ENCODE measurements around the gene POLN.

POLN gene

GRCh38 chr4:2075171-2075986 is 166.5 kb downstream of the POLN start:
- peaks cover 41% of the 10 kb centered on the region for H3K4me1 ChIP-seq (ENCODE audit: insufficient read depth, low read length)
- H3K9me3 ChIP-seq (ENCODE audit: low read length), result no peaks in the 10 kb centered on the region
- H3K36me3 ChIP-seq (ENCODE audit: insufficient read depth, low read length), result no peaks in the 10 kb centered on the region
- H3K4me3 ChIP-seq (ENCODE audit: low read length), result no peak overlapping the region
- H2AFZ ChIP-seq (ENCODE audit: low read depth, low read length), result no peak overlapping the region
- H3K27me3 ChIP-seq (ENCODE audit: insufficient read depth, low read length), result no peaks in the 10 kb centered on the region

GRCh38 chr4:2074588-2074987 is 167.3 kb downstream of the POLN start:
- H2AFZ ChIP-seq (ENCODE audit: low read depth, low read length), result no peak overlapping the region
- H3K27me3 ChIP-seq (ENCODE audit: insufficient read depth, low read length), result no peaks in the 10 kb centered on the region
- H3K9me3 ChIP-seq (ENCODE audit: low read length), result no peaks in the 10 kb centered on the region
- H3K36me3 ChIP-seq (ENCODE audit: insufficient read depth, low read length), result no peaks in the 10 kb centered on the region
- H3K4me1 ChIP-seq (ENCODE audit: insufficient read depth, low read length), result peaks cover 45% of the 10 kb centered on the region
- H3K4me3 ChIP-seq (ENCODE audit: low read length), result no peak overlapping the region

GRCh38 chr4:2073808-2074481 is 168.0 kb downstream of the POLN start:
- H3K4me3 ChIP-seq (ENCODE audit: low read length), result no peak overlapping the region
- H3K4me1 ChIP-seq (ENCODE audit: insufficient read depth, low read length), result peaks cover 45% of the 10 kb centered on the region
- no peaks in the 10 kb centered on the region for H3K27me3 ChIP-seq (ENCODE audit: insufficient read depth, low read length)
- no peak overlapping the region for H2AFZ ChIP-seq (ENCODE audit: low read depth, low read length)
- no peaks in the 10 kb centered on the region for H3K36me3 ChIP-seq (ENCODE audit: insufficient read depth, low read length)
- H3K9me3 ChIP-seq (ENCODE audit: low read length), result no peaks in the 10 kb centered on the region

GRCh38 chr4:2072971-2073807 is 168.7 kb downstream of the POLN start:
- no peaks in the 10 kb centered on the region for H3K36me3 ChIP-seq (ENCODE audit: insufficient read depth, low read length)
- no peak overlapping the region for H2AFZ ChIP-seq (ENCODE audit: low read depth, low read length)
- H3K4me1 ChIP-seq (ENCODE audit: insufficient read depth, low read length), result peaks cover 49% of the 10 kb centered on the region
- H3K4me3 ChIP-seq (ENCODE audit: low read length), result no peak overlapping the region
- no peaks in the 10 kb centered on the region for H3K27me3 ChIP-seq (ENCODE audit: insufficient read depth, low read length)
- H3K9me3 ChIP-seq (ENCODE audit: low read length), result no peaks in the 10 kb centered on the region

GRCh38 chr4:2071912-2072867 is 169.7 kb downstream of the POLN start:
- no peaks in the 10 kb centered on the region for H3K9me3 ChIP-seq (ENCODE audit: low read length)
- H3K36me3 ChIP-seq (ENCODE audit: insufficient read depth, low read length), result no peaks in the 10 kb centered on the region
- H3K4me3 ChIP-seq (ENCODE audit: low read length), result no peak overlapping the region
- H3K4me1 ChIP-seq (ENCODE audit: insufficient read depth, low read length), result peaks cover 49% of the 10 kb centered on the region
- no peaks in the 10 kb centered on the region for H3K27me3 ChIP-seq (ENCODE audit: insufficient read depth, low read length)
- no peak overlapping the region for H2AFZ ChIP-seq (ENCODE audit: low read depth, low read length)

GRCh38 chr4:2071252-2071911 is 170.5 kb downstream of the POLN start:
- no peaks in the 10 kb centered on the region for H3K27me3 ChIP-seq (ENCODE audit: insufficient read depth, low read length)
- peaks cover 49% of the 10 kb centered on the region for H3K4me1 ChIP-seq (ENCODE audit: insufficient read depth, low read length)
- H3K9me3 ChIP-seq (ENCODE audit: low read length), result no peaks in the 10 kb centered on the region
- H3K36me3 ChIP-seq (ENCODE audit: insufficient read depth, low read length), result no peaks in the 10 kb centered on the region
- no peak overlapping the region for H3K4me3 ChIP-seq (ENCODE audit: low read length)
- no peak overlapping the region for H2AFZ ChIP-seq (ENCODE audit: low read depth, low read length)

- H3K4me1 ChIP-seq (ENCODE audit: insufficient read depth, low read length), result peaks cover 49% of the 10 kb centered on the region
- no peaks in the 10 kb centered on the region for H3K27me3 ChIP-seq (ENCODE audit: insufficient read depth, low read length)
Observed at GRCh38 chr4:2070421-2071251, 171.3 kb downstream of the POLN start.

GRCh38 chr4:2069986-2070385 is 171.9 kb downstream of the POLN start:
- Histone ChIP-seq H3K27me3 (ENCODE audit: insufficient read depth, low read length) (no peaks in the 10 kb centered on the region), H3K4me1 (ENCODE audit: insufficient read depth, low read length) (peaks cover 49% of the 10 kb centered on the region), H3K9me3 (ENCODE audit: low read length) (no peaks in the 10 kb centered on the region), H3K4me3 (ENCODE audit: low read length) (no peak overlapping the region), H3K36me3 (ENCODE audit: insufficient read depth, low read length) (no peaks in the 10 kb centered on the region), H2AFZ (ENCODE audit: low read depth, low read length) (no peak overlapping the region)

More at GRCh38 chr4:2070421-2071251, 171.3 kb downstream of the POLN start:
- H3K9me3 ChIP-seq (ENCODE audit: low read length), result no peaks in the 10 kb centered on the region
- no peak overlapping the region for H3K4me3 ChIP-seq (ENCODE audit: low read length)
- H3K36me3 ChIP-seq (ENCODE audit: insufficient read depth, low read length), result no peaks in the 10 kb centered on the region
- H2AFZ ChIP-seq (ENCODE audit: low read depth, low read length), result no peak overlapping the region

- Histone ChIP-seq H3K4me1 (ENCODE audit: insufficient read depth, low read length) (peaks cover 46% of the 10 kb centered on the region), H3K4me3 (ENCODE audit: low read length) (no peak overlapping the region), H3K9me3 (ENCODE audit: low read length) (no peaks in the 10 kb centered on the region), H3K27me3 (ENCODE audit: insufficient read depth, low read length) (no peaks in the 10 kb centered on the region), H3K36me3 (ENCODE audit: insufficient read depth, low read length) (peaks cover 6% of the 10 kb centered on the region), H2AFZ (ENCODE audit: low read depth, low read length) (no peak overlapping the region)
Observed at GRCh38 chr4:2069161-2069971, 172.6 kb downstream of the POLN start.

GRCh38 chr4:2068566-2068965 is 173.4 kb downstream of the POLN start:
- Histone ChIP-seq H3K4me1 (ENCODE audit: insufficient read depth, low read length) (peaks cover 38% of the 10 kb centered on the region), H2AFZ (ENCODE audit: low read depth, low read length) (no peak overlapping the region), H3K4me3 (ENCODE audit: low read length) (no peak overlapping the region), H3K27me3 (ENCODE audit: insufficient read depth, low read length) (no peaks in the 10 kb centered on the region), H3K36me3 (ENCODE audit: insufficient read depth, low read length) (peaks cover 12% of the 10 kb centered on the region), H3K9me3 (ENCODE audit: low read length) (no peaks in the 10 kb centered on the region)

- Histone ChIP-seq H2AFZ (ENCODE audit: low read depth, low read length) (no peak overlapping the region), H3K9me3 (ENCODE audit: low read length) (no peaks in the 10 kb centered on the region), H3K4me1 (ENCODE audit: insufficient read depth, low read length) (peaks cover 34% of the 10 kb centered on the region), H3K4me3 (ENCODE audit: low read length) (no peak overlapping the region), H3K27me3 (ENCODE audit: insufficient read depth, low read length) (no peaks in the 10 kb centered on the region), H3K36me3 (ENCODE audit: insufficient read depth, low read length) (peaks cover 17% of the 10 kb centered on the region)
Observed at GRCh38 chr4:2068198-2068470, 173.8 kb downstream of the POLN start.
